CD4-positive, alpha-beta T cell (primary cell): Measurements from ENCODE around the gene EXOSC10. TPM values are rescaled to one million over a fixed set of nuclear protein-coding genes. Genes with fewer than 3 reads are reported as not detected.

ENCODE experiments used
- ATAC-seq: fragments of 200-7000 bp; cut with Tn5 transposase; one replicate; pipeline ENCODE4 v1.10.0; 2022; ENCODE audit warnings: mild to moderate bottlenecking; ENCODE audit not compliant: poor library complexity
- CTCF ChIA-PET: fragments of 350-600 bp; sonication (Branson Sonifier 250); formaldehyde crosslinking; loops from one replicate; lab custom pipeline; 2021; ENCODE audit warnings: antibody characterized with exemption, inconsistent platforms; lab: Charles Lee
- POLR2A ChIA-PET: fragments of 350-600 bp; sonication (Branson Sonifier 250); formaldehyde crosslinking; loops from one replicate; lab custom pipeline; 2021; ENCODE audit warnings: antibody characterized with exemption, inconsistent platforms; lab: Charles Lee
- DNase-seq, 14 experiments: peaks; one replicate each; pipeline ENCODE4 v3.0.0-alpha.2; 2013 to 2020; ENCODE audit warnings: mixed read lengths in 2 of 14
- H3K27ac ChIP-seq, 2 donors: one replicate each; pipeline versions ENCODE4 v1.5.1 to v1.7.0; 2013; ENCODE audit warnings: low read length in 2 of 2, low read depth in 1 of 2, mild to moderate bottlenecking in 1 of 2
- H3K27me3 ChIP-seq, 2 experiments: 1 replicate in 1 of 2; 2 replicates in 1 of 2; pipeline versions ENCODE4 v1.6.1 to v1.7.0; 2013; ENCODE audit warnings: low read length in 2 of 2, control low read depth in 1 of 2, mild to moderate bottlenecking in 1 of 2, moderate library complexity in 1 of 2; ENCODE audit not compliant: insufficient read depth in 2 of 2, control insufficient read depth in 1 of 2
- H3K36me3 ChIP-seq: one replicate; pipeline ENCODE4 v1.6.1; 2013; ENCODE audit warnings: low read length, control low read depth; ENCODE audit not compliant: insufficient read depth
- H3K4me1 ChIP-seq: one replicate; pipeline ENCODE4 v1.6.1; 2013; ENCODE audit warnings: low read length, control low read depth; ENCODE audit not compliant: insufficient read depth
- H3K4me3 ChIP-seq: one replicate; pipeline ENCODE4 v1.5.1; 2013; ENCODE audit warnings: mild to moderate bottlenecking, low read length, moderate library complexity
- H3K9me3 ChIP-seq, 2 experiments: 1 replicate in 1 of 2; 2 replicates in 1 of 2; pipeline versions ENCODE4 v1.6.1 to v1.7.0; 2013; ENCODE audit warnings: low read length in 2 of 2, mild to moderate bottlenecking in 2 of 2, control low read depth in 1 of 2, moderate library complexity in 1 of 2; ENCODE audit not compliant: control insufficient read depth in 1 of 2, insufficient read depth in 1 of 2
- H3K27ac Mint-ChIP-seq: one replicate; pipeline ENCODE4 v1.8.0; 2020; ENCODE audit warnings: mixed read lengths
- H3K27me3 Mint-ChIP-seq: one replicate; pipeline ENCODE4 v1.8.0; 2021; ENCODE audit warnings: mixed read lengths
- H3K36me3 Mint-ChIP-seq: one replicate; pipeline ENCODE4 v1.8.0; 2021; ENCODE audit warnings: low read depth, mixed read lengths
- H3K4me1 Mint-ChIP-seq: one replicate; pipeline ENCODE4 v1.8.0; 2021; ENCODE audit warnings: low read depth, mixed read lengths
- H3K4me3 Mint-ChIP-seq: one replicate; pipeline ENCODE4 v1.8.0; 2020; ENCODE audit warnings: mild to moderate bottlenecking, mixed read lengths
- H3K9me3 Mint-ChIP-seq: one replicate; pipeline ENCODE4 v1.8.0; 2020; ENCODE audit warnings: mixed read lengths
- intact Hi-C, 2 experiments: fragments of 100-400 bp; cut with DNase I in 1 of 2; cut with micrococcal nuclease in 1 of 2; formaldehyde crosslinking; loops; one replicate each; pipeline versions ENCODE4 v1.15.1 to v1.9.0; 2023 to 2025; cut with DNase I, micrococcal nuclease
- total RNA-seq, 174 experiments: library from RNA in 2 of 174; stranded (reverse) in 2 of 174; gene quantifications; one replicate each; pipeline ENCODE4 v1.2.3 and lab custom pipeline; 2021 to 2026
- TF ChIP-seq, protein P1 (sequence below): fragments of 200-600 bp; IDR thresholded peaks from one replicate; pipeline ENCODE4 v1.8.0; 2022; ENCODE audit warnings: antibody characterized with exemption, mild to moderate bottlenecking

The EXOSC10 gene
- total RNA-seq, 2 experiments from 2014 or later = 81.6 to 89.0 TPM

DNA sequence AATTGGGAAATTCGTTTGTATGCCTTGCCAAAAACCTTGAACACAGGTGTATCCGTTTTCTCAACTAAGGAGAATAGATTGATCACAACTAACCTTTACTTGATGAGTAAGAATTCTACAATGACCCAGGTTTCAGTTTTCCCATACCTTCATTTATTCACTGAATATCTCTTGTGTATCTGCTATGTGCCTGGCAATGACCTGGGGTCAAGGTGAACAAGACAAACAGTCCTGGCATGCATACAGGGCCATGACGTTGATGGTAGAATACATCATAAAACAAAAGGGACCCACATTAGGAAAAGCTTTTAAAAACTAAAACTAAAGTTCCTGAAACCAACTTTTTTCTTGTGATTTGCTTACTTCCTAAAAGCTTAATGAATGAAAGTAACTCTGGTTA lies 32.1 kb upstream of the EXOSC10 start:
- CTCF ChIA-PET = interaction anchor here (1.1 kb wide), 1 partner anchor 94 kb away, joined by 3 read pairs; no protein-coding TSS in a partner anchor
- Mint-ChIP-seq H3K4me1 (no peaks in the 10 kb centered on the region), H3K9me3 (no peaks in the 10 kb centered on the region), H3K4me3 (no peak overlapping the region), H3K27ac (no peak overlapping the region), H3K27me3 (no peaks in the 10 kb centered on the region), H3K36me3 (peaks cover 96% of the 10 kb centered on the region)
- ATAC-seq (no peak), DNase-seq (no peak)
- H3K4me3 ChIP-seq = no peak overlapping the region
- no peak overlapping the region for H3K27ac ChIP-seq
- POLR2A ChIA-PET = no interaction called here
- intact Hi-C loops = no loop called here
- H3K27me3 ChIP-seq = no peaks in the 10 kb centered on the region
- no peaks in the 10 kb centered on the region for H3K9me3 ChIP-seq
- H3K36me3 ChIP-seq = peaks cover 80% of the 10 kb centered on the region
- TF ChIP-seq, protein P1, sequence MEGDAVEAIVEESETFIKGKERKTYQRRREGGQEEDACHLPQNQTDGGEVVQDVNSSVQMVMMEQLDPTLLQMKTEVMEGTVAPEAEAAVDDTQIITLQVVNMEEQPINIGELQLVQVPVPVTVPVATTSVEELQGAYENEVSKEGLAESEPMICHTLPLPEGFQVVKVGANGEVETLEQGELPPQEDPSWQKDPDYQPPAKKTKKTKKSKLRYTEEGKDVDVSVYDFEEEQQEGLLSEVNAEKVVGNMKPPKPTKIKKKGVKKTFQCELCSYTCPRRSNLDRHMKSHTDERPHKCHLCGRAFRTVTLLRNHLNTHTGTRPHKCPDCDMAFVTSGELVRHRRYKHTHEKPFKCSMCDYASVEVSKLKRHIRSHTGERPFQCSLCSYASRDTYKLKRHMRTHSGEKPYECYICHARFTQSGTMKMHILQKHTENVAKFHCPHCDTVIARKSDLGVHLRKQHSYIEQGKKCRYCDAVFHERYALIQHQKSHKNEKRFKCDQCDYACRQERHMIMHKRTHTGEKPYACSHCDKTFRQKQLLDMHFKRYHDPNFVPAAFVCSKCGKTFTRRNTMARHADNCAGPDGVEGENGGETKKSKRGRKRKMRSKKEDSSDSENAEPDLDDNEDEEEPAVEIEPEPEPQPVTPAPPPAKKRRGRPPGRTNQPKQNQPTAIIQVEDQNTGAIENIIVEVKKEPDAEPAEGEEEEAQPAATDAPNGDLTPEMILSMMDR = no peak
- no peaks in the 10 kb centered on the region for H3K4me1 ChIP-seq

DNA sequence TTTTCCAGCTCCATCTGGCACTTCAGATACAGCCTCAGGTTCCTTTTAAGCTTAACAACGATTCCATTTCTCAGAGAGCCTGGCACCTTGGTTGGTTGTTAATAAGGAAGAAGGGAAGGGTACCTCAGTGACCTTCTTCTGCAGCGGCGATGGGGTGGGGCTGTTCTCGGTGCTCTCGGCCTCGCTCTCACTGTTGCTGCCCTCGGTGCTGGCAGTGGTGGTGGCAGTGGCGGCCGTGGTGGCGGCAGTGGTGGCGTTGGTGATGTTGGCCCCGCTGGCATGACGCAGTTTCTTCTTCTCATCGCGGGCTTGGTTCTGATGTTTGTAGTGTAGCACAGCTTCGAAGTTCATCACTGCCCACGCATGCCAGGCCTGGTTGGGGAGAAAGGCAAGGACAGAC lies 30.7 kb upstream of the EXOSC10 start:
- Mint-ChIP-seq H3K27ac (no peak overlapping the region), H3K4me1 (no peaks in the 10 kb centered on the region), H3K36me3 (peaks cover 100% of the 10 kb centered on the region), H3K27me3 (no peaks in the 10 kb centered on the region), H3K4me3 (no peak overlapping the region), H3K9me3 (no peaks in the 10 kb centered on the region)
- Histone ChIP-seq H3K4me3 (no peak overlapping the region), H3K27me3 (no peaks in the 10 kb centered on the region), H3K36me3 (peaks cover 85% of the 10 kb centered on the region), H3K9me3 (no peaks in the 10 kb centered on the region), H3K4me1 (no peaks in the 10 kb centered on the region), H3K27ac (no peak overlapping the region)
- DNase-seq (no peak), ATAC-seq (no peak)
- TF ChIP-seq, protein P1 = no peak
- ChIA-PET POLR2A (no interaction called here), CTCF (interaction anchor here (1.0 kb wide), 1 partner anchor 93 kb away, joined by 4 read pairs; no protein-coding TSS in a partner anchor)
- intact Hi-C loops = no loop called here

DNA sequence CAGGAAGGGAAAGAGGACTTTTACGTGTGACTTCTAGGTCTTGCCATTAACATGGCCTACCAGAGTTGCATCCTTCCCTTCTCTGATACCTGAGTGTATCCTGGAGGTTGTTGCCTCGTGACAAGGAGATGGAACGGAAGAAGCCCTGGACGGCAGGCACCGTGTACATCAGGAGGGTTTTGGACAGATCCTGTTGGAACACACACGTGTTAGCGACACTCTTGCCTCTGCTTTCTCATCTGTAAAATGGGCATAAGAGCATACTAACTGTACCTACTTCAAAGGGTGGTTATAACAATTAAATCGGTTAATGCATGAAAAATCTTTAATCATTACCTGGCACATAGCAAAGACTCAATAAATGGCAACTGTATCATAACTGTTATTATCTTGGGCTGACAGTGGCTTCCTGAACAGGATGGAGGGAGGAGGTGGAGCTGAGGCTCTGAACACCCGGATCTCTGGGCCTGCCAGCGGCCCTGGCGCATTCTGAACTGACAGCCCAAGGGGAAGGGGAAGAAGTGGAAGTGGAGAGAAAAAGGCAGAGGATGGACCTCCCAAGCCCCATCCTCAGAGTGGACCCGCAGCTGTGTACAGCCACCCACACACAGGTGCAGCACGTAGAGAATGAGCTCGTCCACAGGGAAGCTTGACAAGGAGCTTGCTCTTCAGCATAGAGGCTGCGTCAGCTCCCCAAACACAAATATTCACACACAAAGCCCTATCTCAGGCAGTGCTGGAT lies 30.2 kb upstream of the EXOSC10 start:
- no peaks in the 10 kb centered on the region for H3K9me3 Mint-ChIP-seq
- H3K27ac Mint-ChIP-seq = no peak overlapping the region
- Histone ChIP-seq H3K36me3 (peaks cover 87% of the 10 kb centered on the region), H3K27ac (no peak overlapping the region), H3K9me3 (no peaks in the 10 kb centered on the region), H3K27me3 (no peaks in the 10 kb centered on the region), H3K4me1 (no peaks in the 10 kb centered on the region), H3K4me3 (no peak overlapping the region)
- DNase-seq (no peak), ATAC-seq (no peak)
- H3K4me3 Mint-ChIP-seq = no peak overlapping the region
- H3K4me1 Mint-ChIP-seq = no peaks in the 10 kb centered on the region
- CTCF ChIA-PET = interaction anchor here (1.0 kb wide), 1 partner anchor 92 kb away, joined by 4 read pairs; no protein-coding TSS in a partner anchor
- no peaks in the 10 kb centered on the region for H3K27me3 Mint-ChIP-seq
- intact Hi-C loops = no loop called here
- POLR2A ChIA-PET = no interaction called here
- TF ChIP-seq, protein P1 = no peak
- peaks cover 100% of the 10 kb centered on the region for H3K36me3 Mint-ChIP-seq
